DND-41 (cell line): ENCODE data around the gene STAMBPL1.

Experiments used
- ATAC-seq: fragments of 200-7000 bp; cut with Tn5 transposase; 3 replicates; pipeline ENCODE4 v1.9.1; 2021; ENCODE audit warnings: low read depth; ENCODE audit not compliant: insufficient read depth
- DNase-seq: peaks from one replicate; pipeline ENCODE4 v3.0.0-alpha.2; 2020
- H2AFZ ChIP-seq: 2 replicates; pipeline ENCODE4 v1.6.0; 2012; ENCODE audit warnings: low read depth, low read length
- H3K27ac ChIP-seq: 2 replicates; pipeline ENCODE4 v1.5.1; 2012; ENCODE audit warnings: low read length, inconsistent platforms
- H3K27me3 ChIP-seq: fragments of 200-600 bp; sonication (generic); 2 replicates; pipeline ENCODE4 v1.6.0; 2012; ENCODE audit warnings: low read length, mild to moderate bottlenecking, inconsistent platforms; ENCODE audit not compliant: insufficient read depth, poor library complexity
- H3K36me3 ChIP-seq: 2 replicates; pipeline ENCODE4 v1.5.1; 2012; ENCODE audit warnings: low read length, inconsistent platforms; ENCODE audit not compliant: insufficient read depth
- H3K4me1 ChIP-seq: 2 replicates; pipeline ENCODE4 v1.5.1; 2012; ENCODE audit warnings: mild to moderate bottlenecking, low read length; ENCODE audit not compliant: insufficient read depth
- H3K4me2 ChIP-seq: 2 replicates; pipeline ENCODE4 v1.6.0; 2012; ENCODE audit warnings: mild to moderate bottlenecking, moderate library complexity, low read length, inconsistent platforms; ENCODE audit not compliant: insufficient read depth
- H3K4me3 ChIP-seq, 2 experiments: fragments of 200-600 bp in 1 of 2; shearing (Covaris generic) in 1 of 2; 2 replicates each; pipeline ENCODE4 v1.5.1; 2012 to 2016; ENCODE audit warnings: inconsistent platforms in 2 of 2, low read length in 2 of 2, mild to moderate bottlenecking in 2 of 2, low read depth in 1 of 2, moderate library complexity in 1 of 2
- H3K79me2 ChIP-seq: 2 replicates; pipeline ENCODE4 v1.6.0; 2012; ENCODE audit warnings: low read length, inconsistent platforms; ENCODE audit not compliant: insufficient read depth
- H3K9ac ChIP-seq: 2 replicates; pipeline ENCODE4 v1.6.0; 2012; ENCODE audit warnings: low read depth, mild to moderate bottlenecking, inconsistent platforms, low read length, moderate library complexity
- H3K9me3 ChIP-seq: 2 replicates; pipeline ENCODE4 v1.5.1; 2012; ENCODE audit warnings: low read length, moderate library complexity, mild to moderate bottlenecking, inconsistent platforms; ENCODE audit not compliant: insufficient read depth, severe bottlenecking
- H4K20me1 ChIP-seq: 2 replicates; pipeline ENCODE4 v1.6.0; 2012; ENCODE audit warnings: low read length; ENCODE audit not compliant: insufficient read depth
- CTCF ChIP-seq: IDR thresholded peaks from 2 replicates; pipeline ENCODE4 v1.5.1; 2012; ENCODE audit warnings: borderline replicate concordance, low read length, moderate library complexity, mild to moderate bottlenecking; ENCODE audit not compliant: poor library complexity, severe bottlenecking; ENCODE audit errors: extremely low read depth
- EZH2 ChIP-seq: IDR thresholded peaks from 3 replicates; pipeline ENCODE4 v1.6.1; 2012; ENCODE audit warnings: borderline replicate concordance, low read depth, mild to moderate bottlenecking, moderate library complexity, low read length, inconsistent platforms; ENCODE audit not compliant: severe bottlenecking

STAMBPL1 gene

GRCh38 chr10:88944813-88945212, 64.8 kb downstream of the STAMBPL1 start:
- no peak overlapping the region for H3K4me2 ChIP-seq
- H3K79me2 ChIP-seq: no peaks in the 10 kb centered on the region
- no peak overlapping the region for H3K9ac ChIP-seq
- no peak for ATAC-seq
- no peak for TF ChIP-seq EZH2
- no peak for TF ChIP-seq CTCF
- H3K4me3 ChIP-seq: no peak overlapping the region
- no peaks in the 10 kb centered on the region for H4K20me1 ChIP-seq
- H2AFZ ChIP-seq: no peak overlapping the region
- H3K36me3 ChIP-seq: 0 out of 2 replicates have a peak, but pooled peaks cover 3% of the 10 kb centered on the region
- no peaks in the 10 kb centered on the region for H3K27me3 ChIP-seq
- H3K9me3 ChIP-seq: no peaks in the 10 kb centered on the region
- no peak for DNase-seq
- H3K27ac ChIP-seq: no peak overlapping the region
- no peaks in the 10 kb centered on the region for H3K4me1 ChIP-seq

- Histone ChIP-seq H3K27me3 (no peaks in the 10 kb centered on the region), H2AFZ (no peak overlapping the region), H3K4me2 (no peak overlapping the region), H3K4me3 (no peak overlapping the region), H3K9ac (no peak overlapping the region), H3K79me2 (no peaks in the 10 kb centered on the region), H4K20me1 (no peaks in the 10 kb centered on the region), H3K9me3 (no peaks in the 10 kb centered on the region), H3K36me3 (0 out of 2 replicates have a peak, but pooled peaks cover under 1% of the 10 kb centered on the region), H3K27ac (no peak overlapping the region), H3K4me1 (no peaks in the 10 kb centered on the region)
- no peak for TF ChIP-seq CTCF
- TF ChIP-seq EZH2: no peak
- no peak for ATAC-seq
- DNase-seq: no peak
Measured at GRCh38 chr10:88946200-88946599, 66.2 kb downstream of the STAMBPL1 start.

GRCh38 chr10:88946965-88947590, 67.0 kb downstream of the STAMBPL1 start:
- Histone ChIP-seq H2AFZ (no peak overlapping the region), H3K27me3 (no peaks in the 10 kb centered on the region), H3K4me2 (no peak overlapping the region), H3K36me3 (no peaks in the 10 kb centered on the region), H3K9me3 (no peaks in the 10 kb centered on the region), H3K4me1 (no peaks in the 10 kb centered on the region), H3K4me3 (no peak overlapping the region), H3K27ac (no peak overlapping the region), H3K9ac (no peak overlapping the region), H4K20me1 (no peaks in the 10 kb centered on the region), H3K79me2 (no peaks in the 10 kb centered on the region)
- DNase-seq (no peak), ATAC-seq (no peak)
- TF ChIP-seq EZH2 (no peak), CTCF (no peak)

GRCh38 chr10:88949051-88949450, 69.0 kb downstream of the STAMBPL1 start:
- no peak overlapping the region for H3K4me3 ChIP-seq
- TF ChIP-seq CTCF (no peak), EZH2 (no peak)
- ATAC-seq (no peak), DNase-seq (no peak)
- H3K4me1 ChIP-seq: no peaks in the 10 kb centered on the region
- H3K9ac ChIP-seq: no peak overlapping the region
- H3K27ac ChIP-seq: no peak overlapping the region
- no peaks in the 10 kb centered on the region for H4K20me1 ChIP-seq
- no peaks in the 10 kb centered on the region for H3K27me3 ChIP-seq
- no peaks in the 10 kb centered on the region for H3K36me3 ChIP-seq
- no peak overlapping the region for H2AFZ ChIP-seq
- no peak overlapping the region for H3K4me2 ChIP-seq
- H3K9me3 ChIP-seq: no peaks in the 10 kb centered on the region
- H3K79me2 ChIP-seq: no peaks in the 10 kb centered on the region
